K562 (cell line): Measurements from ENCODE around the gene HPS5. TPM values are rescaled to one million over a fixed set of nuclear protein-coding genes. Genes with fewer than 3 reads are reported as not detected.

Source experiments
- ATAC-seq: fragments of 200-7000 bp; cut with Tn5 transposase; 3 replicates; pipeline ENCODE4 v1.9.1; 2020; ENCODE audit warnings: moderate library complexity
- BruUV-seq: library from RNA; stranded (reverse); fragments of 400-500 nt; replicated peaks from 2 replicates; lab custom pipeline; 2021; lab: Mats Ljungman, UMichigan
- CTCF ChIA-PET: fragments of 300-600 bp; formaldehyde crosslinking; extraction: SDS; loops from one replicate; lab custom pipeline; 2021; ENCODE audit warnings: low intra/inter-chr PET ratio; lab: Yijun Ruan, JAX
- POLR2A ChIA-PET: fragments of 300-600, 350-650 bp; sonication (Branson Sonifier 250); formaldehyde crosslinking; extraction: SDS; loops from one replicate; lab custom pipeline; 2021; ENCODE audit warnings: antibody characterized with exemption, inconsistent platforms; lab: Yijun Ruan, JAX
- DNase-seq, 4 experiments: peaks; one replicate each; pipeline versions ENCODE4 v3.0.0 to v3.0.0-alpha.2; 2011 to 2018; ENCODE audit warnings: low spot score in 3 of 4, mixed read lengths in 3 of 4; ENCODE audit errors: extremely low read depth in 1 of 4
- FAIRE-seq: peaks from 2 replicates; lab custom pipeline; 2011; peaks lifted over from hg19 to GRCh38; lab: Jason Lieb, UNC
- H2AFZ ChIP-seq: 2 replicates; pipeline ENCODE4 v1.6.0; 2011; ENCODE audit warnings: low read depth, low read length, control low read depth, inconsistent platforms
- H3K27ac ChIP-seq: fragments of 200-600 bp; 3 replicates; pipeline ENCODE4 v1.8.0; 2011; ENCODE audit warnings: low read depth, mild to moderate bottlenecking, control low read depth, inconsistent platforms, low read length, moderate library complexity, mixed read lengths; ENCODE audit errors: extremely low read depth
- H3K27me3 ChIP-seq, 2 experiments: fragments of 300-600 bp in 1 of 2; 2 replicates in 1 of 2; 3 replicates in 1 of 2; pipeline versions ENCODE4 v1.6.0 to v1.8.0; 2011; ENCODE audit warnings: inconsistent platforms in 2 of 2, low read length in 2 of 2, mild to moderate bottlenecking in 1 of 2, mixed read lengths in 1 of 2, moderate library complexity in 1 of 2; ENCODE audit not compliant: control insufficient read depth in 2 of 2, insufficient read depth in 2 of 2
- H3K36me3 ChIP-seq: fragments of 300-600 bp; 3 replicates; pipeline ENCODE4 v1.8.0; 2011; ENCODE audit warnings: mild to moderate bottlenecking, low read length, inconsistent platforms; ENCODE audit not compliant: control insufficient read depth, insufficient read depth
- H3K4me1 ChIP-seq, 2 experiments: fragments of 200-600 bp in 1 of 2; replicated peaks in 1 of 2; 2 replicates in 1 of 2; 3 replicates in 1 of 2; pipeline versions ENCODE4 v1.5.1 to v1.8.0; 2011; ENCODE audit warnings: inconsistent platforms in 2 of 2, low read length in 2 of 2, mild to moderate bottlenecking in 1 of 2, mixed read lengths in 1 of 2, moderate library complexity in 1 of 2; ENCODE audit not compliant: control insufficient read depth in 2 of 2, insufficient read depth in 2 of 2
- H3K4me2 ChIP-seq: 2 replicates; pipeline ENCODE4 v1.6.1; 2011; ENCODE audit warnings: low read length, control low read depth, inconsistent platforms, mixed read lengths; ENCODE audit not compliant: insufficient read depth
- H3K4me3 ChIP-seq: fragments of 200-600 bp; sonication (generic), shearing (Covaris generic); 2 replicates; pipeline ENCODE4 v1.5.1; 2016; ENCODE audit warnings: control low read depth, inconsistent platforms
- H3K79me2 ChIP-seq: fragments of 200-600 bp; 3 replicates; pipeline ENCODE4 v1.8.0; 2011; ENCODE audit warnings: low read length, inconsistent platforms; ENCODE audit not compliant: control insufficient read depth, insufficient read depth
- H3K9ac ChIP-seq, 2 experiments: 2 replicates each; pipeline versions ENCODE4 v1.6.0 to v1.6.1; 2011; ENCODE audit warnings: low read depth in 2 of 2, low read length in 2 of 2, control low read depth in 1 of 2, inconsistent platforms in 1 of 2, mild to moderate bottlenecking in 1 of 2, mixed read lengths in 1 of 2; ENCODE audit not compliant: insufficient read depth in 1 of 2
- H3K9me1 ChIP-seq: one replicate; pipeline ENCODE4 v1.6.0; 2011; ENCODE audit warnings: inconsistent platforms, mild to moderate bottlenecking, low read length, moderate library complexity; ENCODE audit not compliant: control insufficient read depth, insufficient read depth
- H3K9me3 ChIP-seq: replicated peaks from 2 replicates; pipeline ENCODE4 v1.5.1; 2011; ENCODE audit warnings: low read depth, low read length, inconsistent platforms; ENCODE audit not compliant: control insufficient read depth, insufficient read depth
- H4K20me1 ChIP-seq: replicated peaks from 2 replicates; pipeline ENCODE4 v1.6.1; 2011; ENCODE audit warnings: low read length, inconsistent platforms, mixed read lengths; ENCODE audit not compliant: control insufficient read depth, insufficient read depth
- BACH1 ChIP-seq: fragments of 200-800 bp; sonication (Bioruptor generic); IDR thresholded peaks from 2 replicates; pipeline ENCODE4 v1.6.1; 2016; ENCODE audit warnings: missing genetic modification characterization, missing compliant biosample characterization
- CBX1 ChIP-seq: sonication (generic); IDR thresholded peaks from 2 replicates; pipeline ENCODE4 v1.6.1; 2016; ENCODE audit warnings: antibody characterized with exemption, low read depth, mild to moderate bottlenecking
- CREB3 ChIP-seq: fragments of 450-650 bp; conservative IDR thresholded peaks from 2 replicates; pipeline ENCODE4 v1.6.1; 2016; ENCODE audit warnings: missing genetic modification characterization, low read depth, mild to moderate bottlenecking, missing compliant biosample characterization, moderate library complexity
- FOXM1 ChIP-seq, 2 experiments: fragments of 450-650 bp in 1 of 2; sonication (generic) in 1 of 2; formaldehyde crosslinking in 1 of 2; IDR thresholded peaks; 2 replicates each; pipeline versions ENCODE4 v1.6.1 to v1.9.0; 2017 to 2022; ENCODE audit warnings: low read depth in 2 of 2, mild to moderate bottlenecking in 2 of 2, missing genetic modification reagents in 1 of 2, moderate library complexity in 1 of 2
- POU5F1 ChIP-seq: fragments of 150-350 bp; IDR thresholded peaks from 2 replicates; pipeline ENCODE4 v1.6.1; 2014; ENCODE audit warnings: borderline replicate concordance, low read length, low read depth, mild to moderate bottlenecking; ENCODE audit not compliant: partially characterized antibody
- SMARCE1 ChIP-seq: fragments of 450-650 bp; IDR thresholded peaks from 2 replicates; pipeline ENCODE4 v1.7.1; 2016; ENCODE audit warnings: mild to moderate bottlenecking
- WGBS: fragments of 100-300 bp; shearing (Covaris generic); methylation state at CpG from one replicate; pipeline ENCODE4 v1.1.6; 2016; ENCODE audit warnings: low coverage, mixed read lengths; ENCODE audit not compliant: insufficient coverage; ENCODE audit errors: missing lambda C conversion rate; 5-methylcytosine and 5-hydroxymethylcytosine counted together
- in situ Hi-C: fragments of 300-500 bp; cut with MboI; formaldehyde crosslinking; loops from 4 replicates; pipeline ENCODE4 v1.15.0; 2018; ENCODE audit warnings: inconsistent platforms, mixed read lengths
- intact Hi-C: fragments of 100-400 bp; cut with micrococcal nuclease; formaldehyde crosslinking; loops from 2 replicates; pipeline ENCODE4 v1.14.2; 2022
- polyA plus RNA-seq, 8 experiments: library from polyadenylated mRNA; depleted of rRNA in 4 of 8; stranded (reverse) in 5 of 8; unstranded in 3 of 8; fragments of >200 nt; fragmentation: Nextera tagmentation in 2 of 8; fragmentation: Illumina TruSeq in 1 of 8; extraction: Ambion mirVana in 2 of 8; extraction: Trizol in 1 of 8; gene quantifications; 2 replicates each; pipeline versions ENCODE4 v1.2.1 to v1.2.3, GENCODE V29; 2011 to 2014; ENCODE audit warnings: inconsistent platforms in 1 of 8, missing spikeins in 1 of 8
- total RNA-seq, 7 experiments: library from RNA; depleted of rRNA in 6 of 7; stranded (reverse); fragments of >200 nt in 6 of 7; fragmentation: Illumina TruSeq in 2 of 7; extraction: Trizol in 2 of 7; gene quantifications; 2 replicates each; pipeline versions ENCODE4 v1.2.1 to v1.2.3, GENCODE V29; 2011 to 2021; ENCODE audit warnings: low replicate concordance in 1 of 7
- TF ChIP-seq, protein P1 (sequence below): fragments of 450-650 bp; IDR thresholded peaks from 2 replicates; pipeline ENCODE4 v1.6.1; 2018; ENCODE audit warnings: mild to moderate bottlenecking, low read depth; ENCODE audit not compliant: partially characterized antibody

The HPS5 gene
- total and polyA plus RNA-seq, 9 of the 15 experiments (the other 6 are each of a cell fraction or from before 2014, with no cell fraction given), result 12.2 to 28.1 (median 16.8) TPM

- no peaks in the 10 kb centered on the region; a peak in 1 of 5 replicates for H3K4me1 ChIP-seq
- H4K20me1 ChIP-seq, result no peaks in the 10 kb centered on the region
- H3K9me1 ChIP-seq, result no peaks in the 10 kb centered on the region
- ChIA-PET POLR2A (interaction anchor here (1.2 kb wide), 1 partner anchor 8 kb away, joined by 4 read pairs; no protein-coding TSS in a partner anchor), CTCF (no interaction called here)
- no peak overlapping the region; the same call in 2 of the 3 replicates for H3K27ac ChIP-seq
- peaks cover 82% of the 10 kb centered on the region for H3K36me3 ChIP-seq
- FAIRE-seq (no peak), ATAC-seq (no peak), DNase-seq (no peak)
- TF ChIP-seq BACH1 (tag) (no peak), POU5F1 (no peak)
- H3K9me3 ChIP-seq, result no peaks in the 10 kb centered on the region
- WGBS, result 94% methylated on average over 2 of the region's 2 CpGs
- BruUV-seq, result no TSS peak
- no peak overlapping the region for H3K9ac ChIP-seq
- intact Hi-C loops (no loop called here), in situ Hi-C loops (no loop called here)
- no peaks in the 10 kb centered on the region for H3K27me3 ChIP-seq
- H2AFZ ChIP-seq, result no peak overlapping the region
- H3K4me2 ChIP-seq, result no peak overlapping the region
- H3K4me3 ChIP-seq, result no peak overlapping the region
- H3K79me2 ChIP-seq, result peaks cover 9% of the 10 kb centered on the region; the same call in 2 of the 3 replicates
These were observed 13.7 kb downstream of the HPS5 start for GRCh38 chr11:18308242-18308641.

DNA sequence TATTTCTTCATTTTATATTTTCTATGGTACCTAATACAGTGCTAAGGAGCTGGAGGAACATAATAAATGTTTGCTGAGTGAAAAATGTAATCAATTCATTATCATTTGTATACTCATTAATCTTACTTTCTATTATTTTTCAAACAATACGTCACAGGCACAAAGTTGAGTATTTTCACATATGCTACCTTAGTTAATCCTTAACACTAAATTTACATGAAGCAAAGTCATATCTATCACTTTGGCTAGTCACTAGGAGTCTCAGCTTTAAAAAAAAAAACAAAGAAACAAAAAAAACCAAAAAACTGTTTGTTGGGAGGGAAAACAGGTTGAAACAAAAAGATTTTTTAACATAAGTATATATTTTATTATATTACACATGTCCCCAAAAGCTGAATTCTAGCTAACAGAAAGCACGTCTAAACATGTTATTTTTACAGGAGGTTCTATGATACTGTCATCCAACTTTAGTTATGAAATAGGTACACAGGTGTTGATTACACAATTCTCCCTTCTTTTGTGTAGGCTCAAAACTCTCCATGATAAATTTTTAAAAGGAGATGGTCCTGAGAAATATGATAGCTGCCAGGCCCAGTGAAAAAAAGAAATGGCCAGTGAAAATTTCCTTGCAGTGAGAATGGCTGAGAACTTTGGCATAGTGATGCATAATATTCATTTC, 14.3 kb downstream of the HPS5 start:
- Histone ChIP-seq H2AFZ (no peak overlapping the region), H3K79me2 (peaks cover 3% of the 10 kb centered on the region; the same call in 2 of the 3 replicates), H3K36me3 (peaks cover 82% of the 10 kb centered on the region), H3K27ac (no peak overlapping the region), H4K20me1 (no peaks in the 10 kb centered on the region), H3K9me3 (no peaks in the 10 kb centered on the region), H3K9ac (no peak overlapping the region), H3K9me1 (no peaks in the 10 kb centered on the region), H3K27me3 (no peaks in the 10 kb centered on the region), H3K4me3 (no peak overlapping the region), H3K4me1 (no peaks in the 10 kb centered on the region), H3K4me2 (no peak overlapping the region)
- DNase-seq (no peak), ATAC-seq (no peak), FAIRE-seq (no peak)
- POLR2A ChIA-PET, result interaction anchor here (1.2 kb wide), 1 partner anchor 9 kb away, joined by 4 read pairs; no protein-coding TSS in a partner anchor
- intact Hi-C loops (no loop called here), in situ Hi-C loops (no loop called here)
- 94% methylated on average over 2 of the region's 2 CpGs for WGBS
- CTCF ChIA-PET, result no interaction called here
- BruUV-seq, result no TSS peak
- no peak for TF ChIP-seq CREB3 (tag)
- no peak for TF ChIP-seq FOXM1 (IDR thresholded peaks at IDR 0.05; ENCODE audit: low read depth)
- TF ChIP-seq FOXM1 (CRISPR knock-in tag; IDR thresholded peaks at IDR 0.05; ENCODE audit: low read depth), result no peak
- TF ChIP-seq CBX1, result no peak
- TF ChIP-seq SMARCE1, result no peak
- TF ChIP-seq, protein P1, sequence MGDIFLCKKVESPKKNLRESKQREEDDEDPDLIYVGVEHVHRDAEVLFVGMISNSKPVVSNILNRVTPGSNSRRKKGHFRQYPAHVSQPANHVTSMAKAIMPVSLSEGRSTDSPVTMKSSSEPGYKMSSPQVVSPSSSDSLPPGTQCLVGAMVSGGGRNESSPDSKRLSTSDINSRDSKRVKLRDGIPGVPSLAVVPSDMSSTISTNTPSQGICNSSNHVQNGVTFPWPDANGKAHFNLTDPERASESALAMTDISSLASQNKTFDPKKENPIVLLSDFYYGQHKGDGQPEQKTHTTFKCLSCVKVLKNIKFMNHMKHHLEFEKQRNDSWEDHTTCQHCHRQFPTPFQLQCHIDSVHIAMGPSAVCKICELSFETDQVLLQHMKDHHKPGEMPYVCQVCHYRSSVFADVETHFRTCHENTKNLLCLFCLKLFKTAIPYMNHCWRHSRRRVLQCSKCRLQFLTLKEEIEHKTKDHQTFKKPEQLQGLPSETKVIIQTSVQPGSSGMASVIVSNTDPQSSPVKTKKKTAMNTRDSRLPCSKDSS, result no peak
